Neural cell (in vitro differentiated cells): ENCODE results near the gene FOXJ3. TPM values are rescaled to one million over a fixed set of nuclear protein-coding genes. Genes with fewer than 3 reads are reported as not detected.

ENCODE experiments used
- H2AFZ ChIP-seq: fragments of 200-600, 300-800 bp; sonication (generic), shearing (Covaris generic); 2 replicates; pipeline ENCODE4 v1.6.0; 2014; ENCODE audit warnings: low read depth, mild to moderate bottlenecking, antibody characterized with exemption, low read length, moderate library complexity
- H3F3A ChIP-seq: fragments of 200-600 bp; shearing (Covaris generic); 2 replicates; pipeline ENCODE4 v1.6.1; 2016; ENCODE audit warnings: mild to moderate bottlenecking, moderate library complexity, mixed read lengths, antibody characterized with exemption, low read length; ENCODE audit not compliant: insufficient read depth, poor library complexity, severe bottlenecking
- H3K27ac ChIP-seq: fragments of 200-600, 300-800 bp; sonication (generic), shearing (Covaris generic); 2 replicates; pipeline ENCODE4 v1.5.1; 2014; ENCODE audit warnings: mild to moderate bottlenecking, low read length, moderate library complexity
- H3K27me3 ChIP-seq: fragments of 300-800, 200-600 bp; sonication (generic), shearing (Covaris generic); 2 replicates; pipeline ENCODE4 v1.6.0; 2014; ENCODE audit warnings: mild to moderate bottlenecking, low read depth, low read length, moderate library complexity; ENCODE audit not compliant: insufficient read depth
- H3K36me3 ChIP-seq: fragments of 300-800, 200-600 bp; sonication (generic), shearing (Covaris generic); 2 replicates; pipeline ENCODE4 v1.5.1; 2014; ENCODE audit warnings: mild to moderate bottlenecking, antibody characterized with exemption, low read length, moderate library complexity; ENCODE audit not compliant: insufficient read depth
- H3K4me2 ChIP-seq: fragments of 300-800, 200-600 bp; sonication (generic), shearing (Covaris generic); 2 replicates; pipeline ENCODE4 v1.6.0; 2014; ENCODE audit warnings: mild to moderate bottlenecking, low read length
- H3K4me3 ChIP-seq: fragments of 300-800, 200-600 bp; sonication (generic), shearing (Covaris generic); 2 replicates; pipeline ENCODE4 v1.5.1; 2014; ENCODE audit warnings: mild to moderate bottlenecking, low read length, moderate library complexity
- H3K79me2 ChIP-seq: fragments of 200-600 bp; shearing (Covaris generic); replicated peaks from 2 replicates; pipeline ENCODE4 v1.6.0; 2014; ENCODE audit warnings: mild to moderate bottlenecking, low read length, moderate library complexity; ENCODE audit not compliant: insufficient read depth
- H3K9ac ChIP-seq: fragments of 300-800, 200-600 bp; sonication (generic), shearing (Covaris generic); 2 replicates; pipeline ENCODE4 v1.6.1; 2016; ENCODE audit warnings: mild to moderate bottlenecking, low read length, mixed read lengths
- H3K9me2 ChIP-seq: fragments of 200-600 bp; shearing (Covaris generic); 2 replicates; pipeline ENCODE4 v1.6.1; 2016; ENCODE audit warnings: mild to moderate bottlenecking, low read length, mixed read lengths; ENCODE audit not compliant: insufficient read depth
- H3K9me3 ChIP-seq: fragments of 200-600, 300-800 bp; sonication (generic), shearing (Covaris generic); 2 replicates; pipeline ENCODE4 v1.6.1; 2016; ENCODE audit warnings: mild to moderate bottlenecking, mixed run types, low read length, moderate library complexity, mixed read lengths
- H4K20me1 ChIP-seq: fragments of 200-600 bp; shearing (Covaris generic); 2 replicates; pipeline ENCODE4 v1.6.1; 2016; ENCODE audit warnings: mild to moderate bottlenecking, mixed run types; ENCODE audit not compliant: insufficient read depth
- CTCF ChIP-seq: fragments of 450-650 bp; IDR thresholded peaks from 2 replicates; pipeline ENCODE4 v1.5.1; 2014; ENCODE audit warnings: antibody characterized with exemption, mild to moderate bottlenecking, moderate library complexity; ENCODE audit not compliant: poor library complexity, severe bottlenecking
- EP300 ChIP-seq: fragments of 450-650 bp; conservative IDR thresholded peaks from 2 replicates; pipeline ENCODE4 v1.6.1; 2014; ENCODE audit warnings: antibody characterized with exemption, mild to moderate bottlenecking, moderate library complexity; ENCODE audit not compliant: poor library complexity, severe bottlenecking
- EZH2 ChIP-seq: fragments of 200-600, 300-800 bp; shearing (Covaris generic), sonication (generic); IDR thresholded peaks from 2 replicates; pipeline ENCODE4 v1.6.1; 2014; ENCODE audit warnings: antibody characterized with exemption, low read length, borderline replicate concordance, mild to moderate bottlenecking; ENCODE audit not compliant: insufficient read depth, poor library complexity, severe bottlenecking
- MXI1 ChIP-seq: fragments of 450-650 bp; conservative IDR thresholded peaks from 2 replicates; pipeline ENCODE4 v1.6.1; 2014; ENCODE audit warnings: antibody characterized with exemption, mild to moderate bottlenecking; ENCODE audit not compliant: poor library complexity, severe bottlenecking
- POLR2AphosphoS5 ChIP-seq: IDR thresholded peaks from 2 replicates; pipeline ENCODE4 v1.6.1; 2012
- RAD21 ChIP-seq: fragments of 450-650 bp; conservative IDR thresholded peaks from 2 replicates; pipeline ENCODE4 v1.6.1; 2014; ENCODE audit warnings: antibody characterized with exemption, mild to moderate bottlenecking, moderate library complexity
- SMC3 ChIP-seq: fragments of 450-650 bp; conservative IDR thresholded peaks from 2 replicates; pipeline ENCODE4 v1.6.1; 2014; ENCODE audit warnings: antibody characterized with exemption, mild to moderate bottlenecking, moderate library complexity; ENCODE audit not compliant: poor library complexity
- TAF1 ChIP-seq: IDR thresholded peaks from 2 replicates; pipeline ENCODE4 v1.6.1; 2012; ENCODE audit warnings: low read depth
- polyA plus RNA-seq: library from polyadenylated mRNA; depleted of rRNA; stranded (reverse); fragments of >200 nt; gene quantifications from 2 replicates; pipeline ENCODE4 v1.2.3, GENCODE V29; 2014
- TF ChIP-seq, protein P1 (sequence below): IDR thresholded peaks from 2 replicates; pipeline ENCODE4 v1.6.1; 2012; ENCODE audit warnings: borderline replicate concordance

FOXJ3 gene
- polyA plus RNA-seq, 1 donor from 2014 or later, result 36.0 TPM

GRCh38 chr1:42266253-42267135 is 68.5 kb downstream of the FOXJ3 start:
- Histone ChIP-seq H3K9ac (no peak overlapping the region), H3K4me3 (no peak overlapping the region), H3F3A (no peaks in the 10 kb centered on the region), H3K27ac (no peak overlapping the region), H3K4me2 (no peak overlapping the region), H3K9me2 (no peaks in the 10 kb centered on the region), H3K79me2 (peaks cover 10% of the 10 kb centered on the region), H3K27me3 (no peaks in the 10 kb centered on the region), H3K36me3 (no peaks in the 10 kb centered on the region), H4K20me1 (no peaks in the 10 kb centered on the region), H2AFZ (no peak overlapping the region), H3K9me3 (no peaks in the 10 kb centered on the region)
- no peak for TF ChIP-seq EP300
- TF ChIP-seq TAF1, result no peak
- no peak for TF ChIP-seq EZH2
- TF ChIP-seq, protein P1, sequence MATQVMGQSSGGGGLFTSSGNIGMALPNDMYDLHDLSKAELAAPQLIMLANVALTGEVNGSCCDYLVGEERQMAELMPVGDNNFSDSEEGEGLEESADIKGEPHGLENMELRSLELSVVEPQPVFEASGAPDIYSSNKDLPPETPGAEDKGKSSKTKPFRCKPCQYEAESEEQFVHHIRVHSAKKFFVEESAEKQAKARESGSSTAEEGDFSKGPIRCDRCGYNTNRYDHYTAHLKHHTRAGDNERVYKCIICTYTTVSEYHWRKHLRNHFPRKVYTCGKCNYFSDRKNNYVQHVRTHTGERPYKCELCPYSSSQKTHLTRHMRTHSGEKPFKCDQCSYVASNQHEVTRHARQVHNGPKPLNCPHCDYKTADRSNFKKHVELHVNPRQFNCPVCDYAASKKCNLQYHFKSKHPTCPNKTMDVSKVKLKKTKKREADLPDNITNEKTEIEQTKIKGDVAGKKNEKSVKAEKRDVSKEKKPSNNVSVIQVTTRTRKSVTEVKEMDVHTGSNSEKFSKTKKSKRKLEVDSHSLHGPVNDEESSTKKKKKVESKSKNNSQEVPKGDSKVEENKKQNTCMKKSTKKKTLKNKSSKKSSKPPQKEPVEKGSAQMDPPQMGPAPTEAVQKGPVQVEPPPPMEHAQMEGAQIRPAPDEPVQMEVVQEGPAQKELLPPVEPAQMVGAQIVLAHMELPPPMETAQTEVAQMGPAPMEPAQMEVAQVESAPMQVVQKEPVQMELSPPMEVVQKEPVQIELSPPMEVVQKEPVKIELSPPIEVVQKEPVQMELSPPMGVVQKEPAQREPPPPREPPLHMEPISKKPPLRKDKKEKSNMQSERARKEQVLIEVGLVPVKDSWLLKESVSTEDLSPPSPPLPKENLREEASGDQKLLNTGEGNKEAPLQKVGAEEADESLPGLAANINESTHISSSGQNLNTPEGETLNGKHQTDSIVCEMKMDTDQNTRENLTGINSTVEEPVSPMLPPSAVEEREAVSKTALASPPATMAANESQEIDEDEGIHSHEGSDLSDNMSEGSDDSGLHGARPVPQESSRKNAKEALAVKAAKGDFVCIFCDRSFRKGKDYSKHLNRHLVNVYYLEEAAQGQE, result no peak
- no peak for TF ChIP-seq POLR2AphosphoS5
- TF ChIP-seq SMC3, result no peak
- TF ChIP-seq RAD21, result no peak
- TF ChIP-seq MXI1, result no peak
- no peak for TF ChIP-seq CTCF

GRCh38 chr1:42264511-42265190 is 70.4 kb downstream of the FOXJ3 start:
- Histone ChIP-seq H3F3A (no peaks in the 10 kb centered on the region), H3K9me2 (no peaks in the 10 kb centered on the region), H3K9ac (no peak overlapping the region), H3K79me2 (peaks cover 19% of the 10 kb centered on the region), H3K36me3 (no peaks in the 10 kb centered on the region), H3K9me3 (no peaks in the 10 kb centered on the region), H4K20me1 (no peaks in the 10 kb centered on the region), H3K4me3 (no peak overlapping the region), H3K27me3 (no peaks in the 10 kb centered on the region), H2AFZ (no peak overlapping the region), H3K4me2 (no peak overlapping the region), H3K27ac (no peak overlapping the region)
- TF ChIP-seq RAD21, result no peak
